Measurements from ENCODE around the gene APCDD1. TPM values are rescaled to one million over a fixed set of nuclear protein-coding genes. Genes with fewer than 3 reads are reported as not detected.
"Not testable (repeated sequence)": the region's sequence is repeated elsewhere in the genome, so short reads cannot be mapped to it uniquely, and the experiment has no call there.

APCDD1 gene
- total RNA-seq, 1 donor from 2014 or later: 171 TPM

- TF ChIP-seq CTCF (IDR thresholded peaks at IDR 0.05; ENCODE audit: partially characterized antibody, unreplicated experiment): no peak
- no peak overlapping the region for H3K27ac Mint-ChIP-seq (ENCODE audit: unreplicated experiment)
- H3K4me3 Mint-ChIP-seq (ENCODE audit: unreplicated experiment): peak overlapping the region; percentile 80
- H3K36me3 Mint-ChIP-seq (ENCODE audit: unreplicated experiment): peaks cover 4% of the 10 kb centered on the region
- H3K9me3 Mint-ChIP-seq (ENCODE audit: unreplicated experiment): peaks cover 3% of the 10 kb centered on the region
- peaks cover 2% of the 10 kb centered on the region for H3K27me3 Mint-ChIP-seq (ENCODE audit: unreplicated experiment)
- DNase-seq: no peak
- peaks cover 52% of the 10 kb centered on the region for H3K4me1 Mint-ChIP-seq (ENCODE audit: low read depth, unreplicated experiment)
These were observed 8.7 kb downstream of the APCDD1 start for GRCh38 chr18:10463096-10463495.

- TF ChIP-seq CTCF (IDR thresholded peaks at IDR 0.05; ENCODE audit: partially characterized antibody, unreplicated experiment): no peak
- peaks cover 7% of the 10 kb centered on the region for H3K36me3 Mint-ChIP-seq (ENCODE audit: unreplicated experiment)
These were observed 9.3 kb downstream of the APCDD1 start for GRCh38 chr18:10463741-10464140.

GRCh38 chr18:10464161-10464648 lies 9.8 kb downstream of the APCDD1 start:
- Mint-ChIP-seq H3K4me1 (ENCODE audit: low read depth, unreplicated experiment) (peaks cover 52% of the 10 kb centered on the region), H3K4me3 (ENCODE audit: unreplicated experiment) (peak overlapping the region; percentile 14)
- not testable (repeated sequence) for H3K27me3 Mint-ChIP-seq (ENCODE audit: unreplicated experiment); H3K9me3 Mint-ChIP-seq (ENCODE audit: unreplicated experiment); H3K27ac Mint-ChIP-seq (ENCODE audit: unreplicated experiment); DNase-seq; H3K36me3 Mint-ChIP-seq (ENCODE audit: unreplicated experiment)

More at GRCh38 chr18:10463741-10464140, 9.3 kb downstream of the APCDD1 start:
- peaks cover 3% of the 10 kb centered on the region for H3K9me3 Mint-ChIP-seq (ENCODE audit: unreplicated experiment)
- peaks cover 2% of the 10 kb centered on the region for H3K27me3 Mint-ChIP-seq (ENCODE audit: unreplicated experiment)
- no peak overlapping the region for H3K27ac Mint-ChIP-seq (ENCODE audit: unreplicated experiment)
- DNase-seq: no peak
- peak overlapping the region; percentile 14 for H3K4me3 Mint-ChIP-seq (ENCODE audit: unreplicated experiment)
- peaks cover 52% of the 10 kb centered on the region for H3K4me1 Mint-ChIP-seq (ENCODE audit: low read depth, unreplicated experiment)

- no peaks in the 10 kb centered on the region for H3K27me3 Mint-ChIP-seq (ENCODE audit: unreplicated experiment)
- peaks cover 1% of the 10 kb centered on the region for H3K9me3 Mint-ChIP-seq (ENCODE audit: unreplicated experiment)
- H3K4me1 Mint-ChIP-seq (ENCODE audit: low read depth, unreplicated experiment): peaks cover 52% of the 10 kb centered on the region
- no peak overlapping the region for H3K4me3 Mint-ChIP-seq (ENCODE audit: unreplicated experiment)
- peak overlapping the region; percentile 24 for H3K27ac Mint-ChIP-seq (ENCODE audit: unreplicated experiment)
- no peak for DNase-seq
- peaks cover 7% of the 10 kb centered on the region for H3K36me3 Mint-ChIP-seq (ENCODE audit: unreplicated experiment)
- no peak for TF ChIP-seq CTCF (IDR thresholded peaks at IDR 0.05; ENCODE audit: partially characterized antibody, unreplicated experiment)
These were observed 10.9 kb downstream of the APCDD1 start for GRCh38 chr18:10465174-10465939.

- Mint-ChIP-seq H3K4me3 (ENCODE audit: unreplicated experiment) (no peak overlapping the region), H3K36me3 (ENCODE audit: unreplicated experiment) (peaks cover 18% of the 10 kb centered on the region), H3K27ac (ENCODE audit: unreplicated experiment) (peak overlapping the region; percentile 59), H3K27me3 (ENCODE audit: unreplicated experiment) (peaks cover 3% of the 10 kb centered on the region), H3K9me3 (ENCODE audit: unreplicated experiment) (peaks cover 2% of the 10 kb centered on the region), H3K4me1 (ENCODE audit: low read depth, unreplicated experiment) (peaks cover 27% of the 10 kb centered on the region)
- TF ChIP-seq CTCF (IDR thresholded peaks at IDR 0.05; ENCODE audit: partially characterized antibody, unreplicated experiment): no peak
- DNase-seq: no peak
These were observed 16.0 kb downstream of the APCDD1 start for GRCh38 chr18:10470429-10470828.
